Bronchial epithelial cell (primary cell): ENCODE results near the gene PIN1. TPM values are rescaled to one million over a fixed set of nuclear protein-coding genes. Genes with fewer than 3 reads are reported as not detected.

ENCODE experiments used
- DNase-seq: peaks from one replicate; pipeline ENCODE4 v3.0.0-alpha.2; 2010; ENCODE audit warnings: low read depth
- FAIRE-seq: peaks from 2 replicates; lab custom pipeline; 2011; peaks lifted over from hg19 to GRCh38; lab: Jason Lieb, UNC
- H3K27me3 ChIP-seq: 2 replicates; pipeline ENCODE4 v1.5.1; 2011; ENCODE audit warnings: low read length; ENCODE audit not compliant: control insufficient read depth, insufficient read depth
- H3K36me3 ChIP-seq: 2 replicates; pipeline ENCODE4 v1.5.1; 2011; ENCODE audit warnings: low read length; ENCODE audit not compliant: control insufficient read depth, insufficient read depth
- H3K4me3 ChIP-seq: 2 replicates; pipeline ENCODE4 v1.5.1; 2011; ENCODE audit warnings: mild to moderate bottlenecking, low read depth, low read length, control low read depth
- total RNA-seq: library from RNA; depleted of rRNA; stranded (reverse); fragments of >200 nt; gene quantifications from 2 replicates; pipeline ENCODE4 v1.2.1, GENCODE V29; 2014
- TF ChIP-seq, protein P1 (sequence below): IDR thresholded peaks from 2 replicates; pipeline ENCODE4 v1.5.1; 2011; ENCODE audit warnings: mild to moderate bottlenecking, moderate library complexity, low read length, control low read depth, inconsistent platforms; ENCODE audit not compliant: insufficient read depth, severe bottlenecking

PIN1 gene
- total RNA-seq, 1 donor from 2014 or later, result 61.3 TPM

DNA sequence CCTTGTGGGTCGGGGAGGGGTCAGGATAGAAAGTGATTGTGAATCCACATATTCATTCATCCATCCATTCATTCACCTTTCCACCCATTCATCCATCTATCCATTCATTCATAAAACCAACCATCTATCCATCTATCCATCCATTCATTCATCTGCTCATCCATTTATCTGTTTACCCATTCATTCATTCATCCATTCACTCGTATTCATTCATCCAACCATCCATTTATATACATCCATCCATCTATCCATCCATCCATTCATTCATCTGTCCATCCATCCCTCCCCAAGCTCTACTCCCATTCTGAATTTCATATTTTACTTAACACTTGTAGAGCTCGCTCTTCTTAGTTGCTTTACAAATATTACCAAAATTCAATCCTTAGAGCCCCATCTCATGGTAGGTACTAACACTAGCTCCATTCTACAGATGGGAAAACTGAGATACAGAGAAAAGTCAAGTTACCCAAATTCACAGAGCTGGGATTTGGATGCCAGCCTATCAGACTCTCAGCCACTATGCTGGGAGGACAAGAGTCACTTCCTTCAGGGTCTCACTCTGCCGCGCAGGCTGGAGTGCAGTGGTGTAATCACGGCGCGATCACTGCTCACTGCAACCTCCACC lies 37.6 kb downstream of the PIN1 start:
- TF ChIP-seq, protein P1, sequence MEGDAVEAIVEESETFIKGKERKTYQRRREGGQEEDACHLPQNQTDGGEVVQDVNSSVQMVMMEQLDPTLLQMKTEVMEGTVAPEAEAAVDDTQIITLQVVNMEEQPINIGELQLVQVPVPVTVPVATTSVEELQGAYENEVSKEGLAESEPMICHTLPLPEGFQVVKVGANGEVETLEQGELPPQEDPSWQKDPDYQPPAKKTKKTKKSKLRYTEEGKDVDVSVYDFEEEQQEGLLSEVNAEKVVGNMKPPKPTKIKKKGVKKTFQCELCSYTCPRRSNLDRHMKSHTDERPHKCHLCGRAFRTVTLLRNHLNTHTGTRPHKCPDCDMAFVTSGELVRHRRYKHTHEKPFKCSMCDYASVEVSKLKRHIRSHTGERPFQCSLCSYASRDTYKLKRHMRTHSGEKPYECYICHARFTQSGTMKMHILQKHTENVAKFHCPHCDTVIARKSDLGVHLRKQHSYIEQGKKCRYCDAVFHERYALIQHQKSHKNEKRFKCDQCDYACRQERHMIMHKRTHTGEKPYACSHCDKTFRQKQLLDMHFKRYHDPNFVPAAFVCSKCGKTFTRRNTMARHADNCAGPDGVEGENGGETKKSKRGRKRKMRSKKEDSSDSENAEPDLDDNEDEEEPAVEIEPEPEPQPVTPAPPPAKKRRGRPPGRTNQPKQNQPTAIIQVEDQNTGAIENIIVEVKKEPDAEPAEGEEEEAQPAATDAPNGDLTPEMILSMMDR, result no peak
- no peaks in the 10 kb centered on the region for H3K27me3 ChIP-seq
- FAIRE-seq, result no peak
- DNase-seq, result no peak
- no peak overlapping the region for H3K4me3 ChIP-seq
- no peaks in the 10 kb centered on the region for H3K36me3 ChIP-seq

- no peak for FAIRE-seq
- DNase-seq, result no peak
- Histone ChIP-seq H3K36me3 (no peaks in the 10 kb centered on the region), H3K4me3 (no peak overlapping the region), H3K27me3 (no peaks in the 10 kb centered on the region)
- TF ChIP-seq, protein P1, result no peak
Measured at GRCh38 chr19:9875031-9875627, 40.0 kb downstream of the PIN1 start.

- FAIRE-seq (no peak), DNase-seq (no peak)
- Histone ChIP-seq H3K4me3 (no peak overlapping the region), H3K36me3 (no peaks in the 10 kb centered on the region), H3K27me3 (no peaks in the 10 kb centered on the region)
- TF ChIP-seq, protein P1, result no peak
Measured at GRCh38 chr19:9875796-9876195, 40.7 kb downstream of the PIN1 start.

DNA sequence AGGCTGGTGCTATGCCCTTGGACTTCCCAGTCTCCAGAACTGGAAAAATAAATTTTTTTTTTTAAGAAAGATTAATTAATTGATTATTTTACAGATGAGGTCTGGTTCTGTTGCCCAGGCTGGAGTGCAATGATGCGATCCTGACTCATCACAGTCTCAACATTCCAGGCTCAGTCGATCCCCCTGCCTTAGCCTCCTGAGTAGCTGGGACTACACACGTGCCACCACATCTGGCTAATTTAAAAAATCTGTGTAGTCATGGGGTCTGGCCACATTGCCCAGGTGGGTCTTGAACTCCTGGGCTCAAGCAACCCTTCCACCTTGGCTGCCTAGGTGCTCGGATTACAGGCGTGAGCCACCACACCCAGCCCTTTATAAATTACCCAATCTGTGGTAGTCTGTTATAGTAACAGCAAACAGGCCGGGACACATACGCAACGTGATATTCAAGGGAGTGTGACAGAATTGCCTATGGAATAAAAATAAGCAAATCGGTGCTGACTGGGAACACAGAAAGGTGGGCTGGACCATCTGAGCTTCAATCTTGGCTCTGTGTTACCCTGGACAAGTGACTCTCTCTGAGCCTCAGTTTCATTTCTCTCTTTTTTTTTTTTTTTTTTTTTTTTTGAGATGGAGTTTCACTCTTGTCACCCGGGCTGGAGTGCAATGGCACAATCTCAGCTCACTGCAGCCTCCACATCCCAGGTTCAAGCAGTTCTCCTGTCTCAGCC lies 42.8 kb downstream of the PIN1 start:
- no peaks in the 10 kb centered on the region for H3K27me3 ChIP-seq
- FAIRE-seq, result no peak
- no peaks in the 10 kb centered on the region for H3K36me3 ChIP-seq
- H3K4me3 ChIP-seq, result no peak overlapping the region
- TF ChIP-seq, protein P1, result no peak
- peak; percentile 78 for DNase-seq

GRCh38 chr19:9878511-9879196 lies 43.5 kb downstream of the PIN1 start:
- TF ChIP-seq, protein P1, result no peak
- no peaks in the 10 kb centered on the region for H3K36me3 ChIP-seq
- H3K27me3 ChIP-seq, result no peaks in the 10 kb centered on the region
- no peak overlapping the region for H3K4me3 ChIP-seq
- FAIRE-seq, result no peak
- peak; percentile 15 for DNase-seq
